Tibial artery (tissue), 4 donors: ENCODE results near the gene STK31.
A peak's percentile ranks its signal among the peaks of the same experiment; 100 is the strongest.
"Not testable (repeated sequence)": the region's sequence is repeated elsewhere in the genome, so short reads cannot be mapped to it uniquely, and the experiment has no call there.

Experiments used
- DNase-seq, 2 donors: peaks; one replicate each; pipeline ENCODE4 v3.0.0-alpha.2; 2019
- H3K27ac ChIP-seq, 2 donors: fragments of 200-600 bp; sonication (generic) in 1 of 2; 1 replicate in 1 of 2; 2 replicates in 1 of 2; pipeline ENCODE4 v1.5.1; 2018 to 2019; ENCODE audit warnings: mild to moderate bottlenecking in 1 of 2
- H3K27me3 ChIP-seq, 2 donors: fragments of 200-600 bp; sonication (generic) in 1 of 2; one replicate each; pipeline versions ENCODE4 v1.5.1 to v1.6.0; 2016 to 2019
- H3K36me3 ChIP-seq, 3 donors: fragments of 200-600 bp; sonication (generic) in 2 of 3; one replicate each; pipeline ENCODE4 v1.5.1; 2016 to 2019; ENCODE audit warnings: mild to moderate bottlenecking in 2 of 3
- H3K4me1 ChIP-seq, 4 donors: fragments of 200-600 bp; sonication (generic) in 2 of 4; 1 replicate in 3 of 4; 2 replicates in 1 of 4; pipeline ENCODE4 v1.5.1; 2016 to 2019
- H3K4me3 ChIP-seq, 2 donors: fragments of 200-600 bp; sonication (generic) in 1 of 2; 1 replicate in 1 of 2; 2 replicates in 1 of 2; pipeline ENCODE4 v1.5.1; 2018 to 2019; ENCODE audit warnings: mild to moderate bottlenecking in 2 of 2
- H3K9me3 ChIP-seq, 3 donors: fragments of 200-600 bp; sonication (generic) in 1 of 3; one replicate each; pipeline ENCODE4 v1.5.1; 2016 to 2019
- intact Hi-C: fragments of 100-400 bp; cut with DNase I; formaldehyde crosslinking; loops from one replicate; pipeline ENCODE4 v1.15.0; 2023; ENCODE audit warnings: low total_unique reads
- TF ChIP-seq, protein P1 (sequence below), 2 experiments: fragments of 200-600 bp in 1 of 2; fragments of 450-650 bp in 1 of 2; IDR thresholded peaks; one replicate each; pipeline ENCODE4 v1.5.1; 2017 to 2019; ENCODE audit warnings: antibody characterized with exemption in 2 of 2, mild to moderate bottlenecking in 1 of 2, moderate library complexity in 1 of 2

The STK31 gene

DNA sequence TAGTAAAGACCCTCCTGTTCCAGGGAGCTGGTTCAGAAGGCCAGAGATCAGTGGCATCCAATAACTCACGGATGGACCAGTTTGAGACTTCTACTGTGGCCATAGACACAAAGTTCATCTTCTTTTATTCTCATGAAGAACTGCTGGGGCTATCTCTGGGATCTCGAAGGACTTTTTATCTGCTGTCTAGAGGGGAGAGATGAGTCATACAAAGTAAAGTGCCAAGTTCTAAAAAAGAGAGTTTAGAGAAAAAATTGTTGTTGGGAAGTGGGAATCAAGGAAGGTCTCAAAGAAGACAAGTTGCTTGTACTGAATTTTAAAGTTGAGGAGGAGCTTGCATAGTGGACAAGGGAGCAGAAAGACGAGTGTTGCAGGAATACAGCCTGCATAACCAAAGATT is 38.0 kb upstream of the STK31 start:
- no peaks in the 10 kb centered on the region for H3K27me3 ChIP-seq
- TF ChIP-seq, protein P1, sequence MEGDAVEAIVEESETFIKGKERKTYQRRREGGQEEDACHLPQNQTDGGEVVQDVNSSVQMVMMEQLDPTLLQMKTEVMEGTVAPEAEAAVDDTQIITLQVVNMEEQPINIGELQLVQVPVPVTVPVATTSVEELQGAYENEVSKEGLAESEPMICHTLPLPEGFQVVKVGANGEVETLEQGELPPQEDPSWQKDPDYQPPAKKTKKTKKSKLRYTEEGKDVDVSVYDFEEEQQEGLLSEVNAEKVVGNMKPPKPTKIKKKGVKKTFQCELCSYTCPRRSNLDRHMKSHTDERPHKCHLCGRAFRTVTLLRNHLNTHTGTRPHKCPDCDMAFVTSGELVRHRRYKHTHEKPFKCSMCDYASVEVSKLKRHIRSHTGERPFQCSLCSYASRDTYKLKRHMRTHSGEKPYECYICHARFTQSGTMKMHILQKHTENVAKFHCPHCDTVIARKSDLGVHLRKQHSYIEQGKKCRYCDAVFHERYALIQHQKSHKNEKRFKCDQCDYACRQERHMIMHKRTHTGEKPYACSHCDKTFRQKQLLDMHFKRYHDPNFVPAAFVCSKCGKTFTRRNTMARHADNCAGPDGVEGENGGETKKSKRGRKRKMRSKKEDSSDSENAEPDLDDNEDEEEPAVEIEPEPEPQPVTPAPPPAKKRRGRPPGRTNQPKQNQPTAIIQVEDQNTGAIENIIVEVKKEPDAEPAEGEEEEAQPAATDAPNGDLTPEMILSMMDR (IDR thresholded peaks at IDR 0.05), result no peak
- H3K4me1 ChIP-seq, result no peaks in the 10 kb centered on the region
- intact Hi-C loops, result no loop called here
- no peaks in the 10 kb centered on the region for H3K36me3 ChIP-seq
- no peak overlapping the region for H3K27ac ChIP-seq
- no peak overlapping the region for H3K4me3 ChIP-seq
- no peaks in the 10 kb centered on the region for H3K9me3 ChIP-seq
- DNase-seq, result no peak

DNA sequence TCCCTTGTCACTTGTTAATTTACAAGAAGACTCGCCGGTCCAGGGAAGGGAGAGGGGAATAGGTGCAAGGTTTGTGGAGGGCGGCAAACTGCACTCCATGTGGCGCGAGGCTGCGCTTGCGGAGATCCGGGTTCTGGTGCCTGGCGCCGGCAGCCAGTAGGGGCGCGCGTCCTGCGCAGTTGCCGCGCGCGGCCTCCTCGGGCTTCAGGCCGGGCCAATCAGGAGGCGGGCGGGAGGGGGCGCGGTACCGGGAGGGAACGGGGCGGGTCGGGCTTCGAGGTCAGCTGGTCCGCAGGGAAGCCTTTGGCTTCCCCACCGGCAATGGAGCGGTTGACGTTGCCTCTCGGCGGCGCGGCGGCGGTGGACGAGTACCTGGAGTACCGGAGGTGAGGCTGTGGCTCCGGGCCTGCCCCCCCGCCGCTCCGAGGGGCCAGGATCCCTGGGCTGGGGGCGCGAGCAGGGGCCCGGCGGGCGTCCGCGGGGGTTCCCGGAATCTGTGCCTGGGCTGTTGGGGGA is 30.1 kb upstream of the STK31 start, which contains the start of gene FAM221A:
Gene FAM221A, plus strand, starts transcription at position 302 of the 516 bp plus-strand sequence. Its CDS starts 20 bp downstream, at position 322.
- peak; percentile 84 to 95 for DNase-seq
- Histone ChIP-seq H3K27me3 (no peaks in the 10 kb centered on the region), H3K4me3 (peak within 1 kb of the TSS; percentile 76), H3K36me3 (no peaks in the 10 kb centered on the region), H3K27ac (peak within 1 kb of the TSS; percentile 84 to 85), H3K4me1 (peaks cover 0 to 8% (median 7%) of the 10 kb centered on the region in 4 donors), H3K9me3 (no peaks in the 10 kb centered on the region)
- TF ChIP-seq, protein P1 (IDR thresholded peaks at IDR 0.05), result peak; percentile 60 to 87
- intact Hi-C loops, result loop anchor here (2.0 kb wide), 1 partner anchor 83 kb away; the partner anchor contains the start of gene CCDC126

DNA sequence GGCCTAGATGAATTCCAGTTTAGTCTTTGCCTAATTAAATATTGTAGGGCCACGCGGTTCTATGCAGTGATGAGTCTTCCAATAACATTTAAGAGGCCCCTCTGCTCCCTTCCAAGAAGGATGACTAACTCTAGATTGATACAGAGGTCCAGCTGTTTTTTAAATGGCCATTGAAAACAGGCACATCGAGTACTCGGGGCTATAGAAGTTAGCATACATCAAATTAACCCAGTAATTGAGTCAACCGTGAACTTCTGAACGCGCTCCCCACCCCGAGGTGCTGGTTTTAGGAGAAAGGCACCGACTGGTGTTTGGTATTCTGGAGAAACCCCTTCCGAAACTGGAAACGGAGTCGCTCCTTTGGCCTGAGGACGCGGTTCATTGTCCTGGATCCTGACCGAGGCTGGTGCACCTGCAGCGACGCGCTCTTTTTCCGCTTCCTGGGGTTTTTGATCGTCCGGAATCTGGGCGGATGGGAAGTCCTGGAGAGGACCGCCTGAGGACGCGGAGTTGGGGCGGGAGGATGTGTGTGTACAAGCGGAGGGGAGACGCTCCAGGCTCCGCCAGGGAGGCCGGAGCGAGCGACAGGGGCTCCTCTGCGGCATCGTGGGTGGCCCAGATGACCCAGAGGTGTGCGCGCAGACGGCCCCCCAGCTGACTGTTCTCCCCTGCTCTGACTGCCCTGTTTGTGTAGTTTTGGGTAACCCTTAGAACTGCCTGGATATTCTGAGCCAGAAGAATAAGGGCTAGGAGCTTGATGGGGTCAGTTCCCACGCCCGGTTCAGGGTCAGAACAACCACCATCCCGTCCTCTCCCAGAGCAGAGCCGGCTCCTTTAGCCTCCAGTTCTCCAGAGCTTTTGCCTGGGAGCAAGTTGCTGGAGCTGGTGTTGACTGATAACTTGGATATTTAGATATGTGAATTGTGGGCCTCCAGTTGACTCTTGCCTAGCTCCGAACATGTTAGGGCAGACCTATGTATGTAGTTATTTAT is 29.3 kb upstream of the STK31 start:
- DNase-seq, result peak; percentile 25 to 79
- H3K36me3 ChIP-seq, result no peaks in the 10 kb centered on the region
- intact Hi-C loops, result loop anchor here (2.0 kb wide), 1 partner anchor 84 kb away; the partner anchor contains the start of gene CCDC126

DNA sequence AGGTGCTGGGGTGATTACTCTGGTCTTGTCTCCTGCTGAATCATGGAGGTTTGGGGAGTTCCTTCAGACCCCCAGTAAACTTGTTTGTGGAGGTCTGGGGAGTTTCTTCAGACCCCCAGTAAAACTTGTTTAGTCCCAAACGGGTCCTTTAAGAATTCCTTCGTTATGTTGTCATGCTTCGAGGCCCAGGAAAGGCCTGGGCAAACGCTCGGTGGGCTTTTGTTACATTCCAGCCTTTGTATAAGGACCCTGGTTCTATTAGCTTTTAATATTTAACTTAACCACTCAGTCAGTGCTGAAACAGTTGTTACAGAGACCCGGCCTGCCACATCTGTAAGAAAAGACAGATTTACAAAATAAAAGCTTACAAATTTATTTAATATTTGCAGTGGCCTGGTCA is 26.0 kb upstream of the STK31 start:
- H3K27me3 ChIP-seq, H3K36me3 ChIP-seq, H3K4me3 ChIP-seq, DNase-seq, H3K4me1 ChIP-seq, intact Hi-C loops, H3K9me3 ChIP-seq, H3K27ac ChIP-seq: not testable (repeated sequence)

More for the DNA sequence above, 29.3 kb upstream of the STK31 start:
- TF ChIP-seq, protein P1 (IDR thresholded peaks at IDR 0.05), result no peak
- H3K9me3 ChIP-seq, result no peaks in the 10 kb centered on the region
- H3K4me3 ChIP-seq, result peak overlapping the region; percentile 76
- H3K4me1 ChIP-seq, result peaks cover 0 to 8% (median 7%) of the 10 kb centered on the region in 4 donors
- peak overlapping the region; percentile 84 to 85 for H3K27ac ChIP-seq
- no peaks in the 10 kb centered on the region for H3K27me3 ChIP-seq

DNA sequence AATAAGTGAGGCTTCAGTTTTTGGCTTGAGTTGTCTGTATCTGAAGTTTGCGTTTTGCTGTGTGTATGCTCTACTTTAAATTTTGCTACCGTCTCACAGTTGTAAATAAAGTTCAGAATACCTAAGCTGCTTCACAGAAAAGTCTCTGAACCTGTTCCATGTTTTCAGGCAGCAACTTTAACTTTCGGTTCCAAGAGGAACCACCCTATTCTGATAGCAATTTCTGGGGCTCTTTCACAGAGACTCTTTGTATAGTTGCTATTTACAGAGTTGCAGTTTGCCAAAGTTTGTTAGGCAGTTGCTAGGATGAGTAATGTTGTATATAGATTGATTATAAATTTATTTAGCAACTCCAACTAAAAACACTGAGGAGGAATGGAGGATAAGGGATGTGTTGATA is 24.3 kb upstream of the STK31 start:
- intact Hi-C loops, result no loop called here
- TF ChIP-seq, protein P1 (IDR thresholded peaks at IDR 0.05), result no peak
- H3K36me3 ChIP-seq, result peaks cover 7 to 12% (median 9%) of the 10 kb centered on the region in 3 donors
- H3K9me3 ChIP-seq, result no peaks in the 10 kb centered on the region
- peaks cover 0 to 8% (median 7%) of the 10 kb centered on the region in 4 donors for H3K4me1 ChIP-seq
- no peaks in the 10 kb centered on the region for H3K27me3 ChIP-seq
- DNase-seq, result no peak
- no peak overlapping the region for H3K27ac ChIP-seq
- H3K4me3 ChIP-seq, result no peak overlapping the region

DNA sequence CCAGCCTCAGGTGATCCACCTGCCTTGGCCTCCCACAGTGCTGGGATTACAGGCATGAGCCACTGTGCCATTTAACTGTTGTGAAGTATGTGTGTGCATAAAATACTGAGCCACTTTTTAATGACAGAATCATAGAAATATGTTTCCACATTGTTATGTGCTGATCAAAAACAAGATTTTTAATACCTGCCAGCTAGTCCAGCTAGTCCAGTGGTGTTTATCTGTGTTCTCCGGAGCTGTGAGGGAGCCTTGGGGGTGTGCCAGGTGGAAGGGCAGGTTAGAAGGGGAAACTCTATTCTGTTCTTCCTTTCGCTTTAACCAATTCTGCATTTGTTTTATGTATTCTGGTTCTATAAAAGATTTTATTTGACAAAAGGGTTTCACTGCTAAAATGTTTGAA is 23.0 kb upstream of the STK31 start:
- intact Hi-C loops, result no loop called here
- Histone ChIP-seq H3K27me3 (no peaks in the 10 kb centered on the region), H3K4me3 (no peak overlapping the region), H3K36me3 (peaks cover 7 to 23% (median 20%) of the 10 kb centered on the region in 3 donors), H3K4me1 (no peaks in the 10 kb centered on the region), H3K9me3 (no peaks in the 10 kb centered on the region), H3K27ac (no peak overlapping the region)
- no peak for DNase-seq
- TF ChIP-seq, protein P1 (IDR thresholded peaks at IDR 0.05), result no peak
